SJCRH30 (cell line): Measurements from ENCODE around the gene ACAD10. TPM values are rescaled to one million over a fixed set of nuclear protein-coding genes. Genes with fewer than 3 reads are reported as not detected.

Experiments used
- DNase-seq, 2 experiments: peaks; one replicate each; pipeline ENCODE4 v3.0.0-alpha.2; 2015 to 2020
- H3K27ac ChIP-seq: fragments of 250-450 bp; sonication (Bioruptor Pico); 2 replicates; pipeline ENCODE4 v1.5.1; 2020; ENCODE audit warnings: mild to moderate bottlenecking, moderate library complexity
- H3K27me3 ChIP-seq: fragments of 250-450 bp; sonication (Bioruptor Pico); 2 replicates; pipeline ENCODE4 v1.5.1; 2020; ENCODE audit warnings: mild to moderate bottlenecking, moderate library complexity
- H3K36me3 ChIP-seq: fragments of 250-450 bp; sonication (Bioruptor Pico); 2 replicates; pipeline ENCODE4 v1.5.1; 2020; ENCODE audit warnings: mild to moderate bottlenecking, moderate library complexity
- H3K4me1 ChIP-seq: fragments of 250-450 bp; sonication (Bioruptor Pico); 2 replicates; pipeline ENCODE4 v1.5.1; 2020; ENCODE audit warnings: mild to moderate bottlenecking, moderate library complexity
- H3K4me3 ChIP-seq: fragments of 250-450 bp; sonication (Bioruptor Pico); 2 replicates; pipeline ENCODE4 v1.5.1; 2020; ENCODE audit warnings: mild to moderate bottlenecking, moderate library complexity
- H3K9me3 ChIP-seq: fragments of 250-450 bp; sonication (Bioruptor Pico); replicated peaks from 2 replicates; pipeline ENCODE4 v1.5.1; 2020; ENCODE audit warnings: mild to moderate bottlenecking, moderate library complexity
- total RNA-seq: library from RNA; depleted of rRNA; stranded (reverse); fragments of >200 nt; shearing (Covaris generic); gene quantifications from 2 replicates; pipeline ENCODE4 v1.2.3, GENCODE V29; 2014

ACAD10 gene
- total RNA-seq, 1 experiment from 2014 or later = 11.5 TPM

GRCh38 chr12:111768159-111768895, 82.5 kb downstream of the ACAD10 start:
- Histone ChIP-seq H3K36me3 (no peaks in the 10 kb centered on the region), H3K4me3 (no peak overlapping the region)
- no peak for DNase-seq

GRCh38 chr12:111769599-111769998, 83.7 kb downstream of the ACAD10 start:
- H3K27ac ChIP-seq = no peak overlapping the region
- no peaks in the 10 kb centered on the region for H3K36me3 ChIP-seq
- no peak overlapping the region for H3K4me3 ChIP-seq
- no peak for DNase-seq
- H3K27me3 ChIP-seq = no peaks in the 10 kb centered on the region
- peaks cover 15% of the 10 kb centered on the region for H3K4me1 ChIP-seq
- no peaks in the 10 kb centered on the region for H3K9me3 ChIP-seq

More at GRCh38 chr12:111768159-111768895, 82.5 kb downstream of the ACAD10 start:
- Histone ChIP-seq H3K27ac (no peak overlapping the region), H3K27me3 (0 out of 2 replicates have a peak, but pooled peaks cover 4% of the 10 kb centered on the region), H3K9me3 (no peaks in the 10 kb centered on the region), H3K4me1 (peaks cover 3% of the 10 kb centered on the region)

- Histone ChIP-seq H3K36me3 (no peaks in the 10 kb centered on the region), H3K27ac (no peak overlapping the region; the same call in 1 of the 2 replicates), H3K4me3 (no peak overlapping the region), H3K27me3 (no peaks in the 10 kb centered on the region), H3K9me3 (no peaks in the 10 kb centered on the region), H3K4me1 (peaks cover 31% of the 10 kb centered on the region)
- DNase-seq = peak; percentile 70 to 78
Measured at GRCh38 chr12:111773801-111774551, 88.1 kb downstream of the ACAD10 start.

DNA sequence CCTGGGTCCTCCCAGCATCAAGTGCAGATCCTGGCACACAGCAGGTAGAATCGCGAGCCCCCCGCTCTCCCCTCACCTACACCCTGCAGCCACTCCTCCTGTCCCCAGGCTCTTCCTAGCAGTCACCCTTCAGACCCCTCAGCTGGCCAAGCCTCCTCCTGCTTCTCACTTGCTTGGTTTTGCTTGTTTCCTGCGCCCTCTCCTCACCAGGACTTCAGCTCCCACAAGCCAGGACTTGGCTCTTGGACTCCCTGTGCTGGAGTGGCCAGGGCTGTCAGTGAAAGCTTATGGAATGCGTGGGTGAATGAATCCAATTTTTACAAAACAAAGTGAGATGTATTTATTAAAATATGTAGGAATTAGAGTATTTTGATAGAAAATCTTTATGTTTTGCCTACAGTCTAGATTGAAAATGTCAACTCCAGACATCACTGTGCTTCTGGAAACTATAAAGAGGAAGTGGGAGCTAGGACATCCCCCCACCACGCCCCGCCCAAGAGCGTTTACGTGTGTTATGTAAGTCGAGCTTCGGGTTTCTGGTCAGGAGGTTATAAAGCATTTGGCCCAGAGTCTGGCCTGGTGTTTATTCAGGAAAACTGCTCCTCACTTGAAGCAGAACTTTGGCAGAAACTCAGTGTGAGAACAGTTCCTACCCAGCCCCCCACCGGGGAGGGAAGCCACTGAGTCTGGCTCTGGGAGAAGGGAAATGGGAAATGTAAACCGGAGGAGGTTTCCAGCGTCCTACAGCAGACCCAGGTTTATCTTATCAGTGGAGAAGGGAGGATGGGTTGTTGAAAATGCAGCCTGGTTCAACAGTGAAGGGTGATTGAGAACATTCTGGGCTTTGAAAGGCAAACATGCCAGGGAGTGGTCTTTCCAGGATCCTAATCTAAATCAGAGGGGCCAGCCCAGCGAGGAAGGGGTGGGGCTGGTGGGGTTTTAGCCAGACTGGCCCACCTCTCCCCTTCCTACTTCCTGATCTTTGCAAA, 89.6 kb downstream of the ACAD10 start:
- peak; percentile 48 to 62 for DNase-seq
- Histone ChIP-seq H3K27me3 (no peaks in the 10 kb centered on the region), H3K9me3 (no peaks in the 10 kb centered on the region), H3K4me1 (peaks cover 31% of the 10 kb centered on the region), H3K4me3 (peak overlapping the region; percentile 19), H3K36me3 (no peaks in the 10 kb centered on the region), H3K27ac (no peak overlapping the region)

GRCh38 chr12:111776836-111777344, 91.0 kb downstream of the ACAD10 start:
- Histone ChIP-seq H3K4me1 (peaks cover 31% of the 10 kb centered on the region), H3K27ac (no peak overlapping the region), H3K4me3 (no peak overlapping the region), H3K27me3 (no peaks in the 10 kb centered on the region), H3K36me3 (no peaks in the 10 kb centered on the region), H3K9me3 (no peaks in the 10 kb centered on the region)
- DNase-seq = no peak

DNA sequence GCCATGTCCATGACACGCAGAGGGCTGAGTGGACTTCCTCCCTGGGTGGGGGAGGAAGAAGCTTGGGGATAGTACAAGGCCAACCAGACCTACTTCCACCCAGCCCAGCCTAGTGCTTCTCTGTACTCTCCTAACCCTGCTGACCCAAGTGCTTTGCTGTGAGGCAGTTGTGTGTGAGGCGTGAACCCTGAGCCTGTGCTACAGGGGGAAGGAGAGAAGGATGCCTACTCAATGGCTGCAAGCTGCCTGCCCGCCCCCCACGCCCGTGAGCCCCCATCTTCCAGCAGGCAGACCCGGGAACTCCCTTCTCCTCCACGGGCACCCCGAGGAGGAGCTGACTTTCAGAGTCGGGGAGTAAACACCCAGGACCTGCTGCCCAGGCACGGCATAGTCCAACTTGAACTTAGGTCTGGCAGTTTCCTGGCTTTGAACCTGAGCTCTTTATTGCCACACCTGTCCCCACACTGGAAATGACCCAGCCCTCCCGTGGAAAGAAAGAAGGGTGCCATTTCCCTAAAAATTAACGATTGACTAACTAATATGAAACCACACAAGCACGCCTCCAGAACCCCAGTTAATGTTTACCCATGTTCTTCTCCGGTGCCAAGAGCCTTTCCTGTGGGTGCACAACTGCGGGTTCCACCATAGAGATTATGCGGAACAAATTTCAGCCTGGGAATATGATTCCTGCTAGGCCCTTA, 91.6 kb downstream of the ACAD10 start:
- H3K27ac ChIP-seq = no peak overlapping the region
- H3K4me1 ChIP-seq = peaks cover 31% of the 10 kb centered on the region
- no peak for DNase-seq
- H3K36me3 ChIP-seq = no peaks in the 10 kb centered on the region
- no peaks in the 10 kb centered on the region for H3K27me3 ChIP-seq
- no peaks in the 10 kb centered on the region for H3K9me3 ChIP-seq
- no peak overlapping the region for H3K4me3 ChIP-seq

DNA sequence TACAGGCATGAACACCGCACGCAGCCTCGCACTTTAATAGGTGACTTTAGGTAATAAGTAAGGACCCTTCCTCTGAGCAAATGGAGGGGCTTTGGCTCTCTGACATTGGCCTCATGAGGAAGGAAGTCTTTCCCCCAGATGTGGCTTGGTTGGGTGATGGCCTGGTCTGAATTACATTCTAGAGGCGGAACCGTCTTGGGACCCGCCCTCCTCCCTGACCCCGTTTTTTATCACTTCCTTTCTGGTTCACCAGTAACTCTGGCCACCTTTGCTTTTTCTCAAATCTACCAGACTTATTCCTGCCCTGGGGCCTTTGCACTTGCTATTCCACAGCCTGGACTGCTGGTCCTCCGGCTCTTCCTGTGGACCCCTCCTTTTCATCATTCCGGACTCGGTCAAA, 94.3 kb downstream of the ACAD10 start:
- no peak for DNase-seq
- Histone ChIP-seq H3K27me3 (no peaks in the 10 kb centered on the region), H3K36me3 (no peaks in the 10 kb centered on the region), H3K4me3 (no peak overlapping the region), H3K4me1 (peaks cover 11% of the 10 kb centered on the region), H3K9me3 (no peaks in the 10 kb centered on the region), H3K27ac (no peak overlapping the region)

DNA sequence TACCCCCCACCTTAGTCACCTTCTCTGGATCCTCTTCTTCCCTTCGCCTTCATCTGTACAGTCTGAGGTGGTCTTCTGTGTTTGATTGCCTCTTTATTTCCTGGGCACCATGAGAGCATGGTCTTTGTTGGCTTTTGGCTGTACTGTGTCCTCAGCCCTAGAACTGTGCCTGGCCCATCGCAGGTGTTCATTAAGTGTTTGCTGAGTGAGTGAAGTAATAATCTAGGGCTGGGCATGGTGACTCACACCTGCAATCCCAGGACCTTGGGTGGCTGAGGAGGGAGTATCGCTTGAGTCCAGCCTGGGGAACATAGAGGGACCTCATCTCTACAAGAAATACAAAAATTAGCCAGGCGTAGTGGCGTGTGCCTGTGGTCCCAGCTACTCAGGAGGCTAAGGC, 94.8 kb downstream of the ACAD10 start:
- H3K4me3 ChIP-seq = no peak overlapping the region
- no peaks in the 10 kb centered on the region for H3K36me3 ChIP-seq
- no peaks in the 10 kb centered on the region for H3K9me3 ChIP-seq
- H3K27ac ChIP-seq = no peak overlapping the region
- H3K27me3 ChIP-seq = no peaks in the 10 kb centered on the region
- peaks cover 6% of the 10 kb centered on the region for H3K4me1 ChIP-seq
- no peak for DNase-seq

DNA sequence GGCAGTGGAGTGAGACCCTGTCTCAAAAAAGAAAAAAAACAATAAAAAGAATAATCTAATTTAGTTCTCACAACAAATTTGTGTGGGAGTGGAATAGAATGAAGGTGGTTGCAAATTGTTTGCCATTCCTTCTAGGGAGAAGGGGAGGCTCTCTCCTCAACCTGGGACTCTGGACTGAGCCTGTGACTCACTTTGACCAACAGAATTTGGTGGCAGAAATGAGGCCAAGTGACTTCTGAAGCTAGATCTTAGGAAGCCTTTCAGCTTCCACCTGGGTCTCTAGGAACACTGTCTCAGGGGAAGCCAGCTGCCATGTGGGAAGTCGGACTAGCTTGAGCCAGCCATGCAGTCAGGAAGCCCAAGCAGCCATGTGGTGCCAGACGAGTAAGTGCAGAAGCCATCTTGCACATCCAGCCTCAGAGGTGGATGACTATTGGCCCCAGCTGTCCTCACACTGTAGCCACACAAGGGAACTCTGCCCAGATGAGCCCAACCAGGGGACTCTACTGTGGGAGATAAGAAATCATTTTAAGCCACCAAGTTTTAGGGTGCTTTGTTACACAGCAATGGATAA, 95.3 kb downstream of the ACAD10 start:
- DNase-seq = no peak
- no peaks in the 10 kb centered on the region for H3K27me3 ChIP-seq
- H3K4me1 ChIP-seq = peaks cover under 1% of the 10 kb centered on the region; the same call in 1 of the 2 replicates
- no peaks in the 10 kb centered on the region for H3K9me3 ChIP-seq
- H3K36me3 ChIP-seq = no peaks in the 10 kb centered on the region
- H3K4me3 ChIP-seq = no peak overlapping the region
- H3K27ac ChIP-seq = no peak overlapping the region

DNA sequence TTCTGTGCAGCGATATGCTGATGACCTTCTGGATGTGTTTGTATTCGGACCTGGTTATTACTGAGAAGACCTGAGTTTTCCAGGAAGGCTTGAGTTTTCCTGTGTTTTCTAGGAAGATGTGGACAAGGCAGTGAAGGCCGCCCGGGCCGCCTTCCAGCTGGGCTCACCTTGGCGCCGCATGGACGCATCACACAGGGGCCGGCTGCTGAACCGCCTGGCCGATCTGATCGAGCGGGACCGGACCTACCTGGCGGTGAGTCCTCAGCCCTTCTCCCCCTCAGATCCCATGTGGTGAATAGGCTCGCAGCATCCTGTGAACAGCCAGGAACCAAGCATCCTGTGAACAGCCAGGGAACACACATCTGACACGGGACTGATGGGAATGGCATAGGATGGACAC, 97.2 kb downstream of the ACAD10 start:
- H3K36me3 ChIP-seq = no peaks in the 10 kb centered on the region
- H3K27me3 ChIP-seq = no peaks in the 10 kb centered on the region
- no peak overlapping the region for H3K27ac ChIP-seq
- H3K4me1 ChIP-seq = no peaks in the 10 kb centered on the region
- H3K4me3 ChIP-seq = no peak overlapping the region
- no peak for DNase-seq
- H3K9me3 ChIP-seq = no peaks in the 10 kb centered on the region

DNA sequence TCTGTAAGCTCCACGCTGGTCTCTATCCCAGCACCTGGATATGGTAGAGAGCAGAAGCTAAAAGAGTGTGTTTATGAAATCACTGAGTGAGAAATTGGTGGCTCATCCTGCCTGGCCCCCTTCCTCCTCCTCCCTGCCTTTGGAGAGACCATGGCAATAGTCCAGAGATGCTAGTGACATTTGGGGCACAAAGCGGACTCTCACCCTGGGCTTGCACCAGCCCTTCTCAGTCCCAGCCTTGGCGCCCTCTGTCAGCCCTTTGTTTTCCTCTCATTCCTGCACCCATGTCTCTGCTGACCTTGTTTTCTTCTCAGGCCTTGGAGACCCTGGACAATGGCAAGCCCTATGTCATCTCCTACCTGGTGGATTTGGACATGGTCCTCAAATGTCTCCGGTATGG, 99.1 kb downstream of the ACAD10 start:
- no peaks in the 10 kb centered on the region for H3K27me3 ChIP-seq
- H3K36me3 ChIP-seq = no peaks in the 10 kb centered on the region
- no peak overlapping the region for H3K4me3 ChIP-seq
- no peaks in the 10 kb centered on the region for H3K4me1 ChIP-seq
- DNase-seq = no peak
- no peak overlapping the region for H3K27ac ChIP-seq
- H3K9me3 ChIP-seq = no peaks in the 10 kb centered on the region

DNA sequence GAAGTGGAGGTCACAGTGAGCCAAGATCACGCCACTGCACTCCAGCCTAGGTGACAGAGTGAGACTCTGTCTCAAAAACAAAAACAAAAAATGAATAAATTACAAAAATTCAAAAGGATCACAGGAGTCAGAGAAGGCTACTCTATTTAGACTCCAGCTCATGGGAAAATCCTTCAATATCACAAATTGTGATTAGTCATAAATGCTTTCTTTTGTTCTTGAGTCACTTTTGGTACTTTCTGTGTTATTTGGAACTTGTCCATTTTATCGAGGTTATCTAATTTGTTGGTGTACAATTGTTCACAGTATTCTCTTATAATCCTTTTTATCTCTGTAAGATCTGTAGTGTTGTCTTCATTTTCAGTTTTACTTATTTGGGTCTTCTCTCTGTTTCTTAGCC, 99.8 kb downstream of the ACAD10 start:
- no peak for DNase-seq
- Histone ChIP-seq H3K36me3 (no peaks in the 10 kb centered on the region), H3K27me3 (no peaks in the 10 kb centered on the region), H3K4me3 (no peak overlapping the region), H3K4me1 (no peaks in the 10 kb centered on the region), H3K9me3 (no peaks in the 10 kb centered on the region), H3K27ac (no peak overlapping the region)

GRCh38 chr12:111788178-111788654, 102.4 kb downstream of the ACAD10 start:
- no peaks in the 10 kb centered on the region for H3K27me3 ChIP-seq
- no peak overlapping the region for H3K4me3 ChIP-seq
- H3K36me3 ChIP-seq = no peaks in the 10 kb centered on the region
- DNase-seq = peak; percentile 83 to 86
- H3K9me3 ChIP-seq = no peaks in the 10 kb centered on the region
- H3K27ac ChIP-seq = no peak overlapping the region
- no peaks in the 10 kb centered on the region for H3K4me1 ChIP-seq
